ENCODE data around the gene KCNG4.
"Not testable (repeated sequence)": the region's sequence is repeated elsewhere in the genome, so short reads cannot be mapped to it uniquely, and the experiment has no call there.

The KCNG4 gene

DNA sequence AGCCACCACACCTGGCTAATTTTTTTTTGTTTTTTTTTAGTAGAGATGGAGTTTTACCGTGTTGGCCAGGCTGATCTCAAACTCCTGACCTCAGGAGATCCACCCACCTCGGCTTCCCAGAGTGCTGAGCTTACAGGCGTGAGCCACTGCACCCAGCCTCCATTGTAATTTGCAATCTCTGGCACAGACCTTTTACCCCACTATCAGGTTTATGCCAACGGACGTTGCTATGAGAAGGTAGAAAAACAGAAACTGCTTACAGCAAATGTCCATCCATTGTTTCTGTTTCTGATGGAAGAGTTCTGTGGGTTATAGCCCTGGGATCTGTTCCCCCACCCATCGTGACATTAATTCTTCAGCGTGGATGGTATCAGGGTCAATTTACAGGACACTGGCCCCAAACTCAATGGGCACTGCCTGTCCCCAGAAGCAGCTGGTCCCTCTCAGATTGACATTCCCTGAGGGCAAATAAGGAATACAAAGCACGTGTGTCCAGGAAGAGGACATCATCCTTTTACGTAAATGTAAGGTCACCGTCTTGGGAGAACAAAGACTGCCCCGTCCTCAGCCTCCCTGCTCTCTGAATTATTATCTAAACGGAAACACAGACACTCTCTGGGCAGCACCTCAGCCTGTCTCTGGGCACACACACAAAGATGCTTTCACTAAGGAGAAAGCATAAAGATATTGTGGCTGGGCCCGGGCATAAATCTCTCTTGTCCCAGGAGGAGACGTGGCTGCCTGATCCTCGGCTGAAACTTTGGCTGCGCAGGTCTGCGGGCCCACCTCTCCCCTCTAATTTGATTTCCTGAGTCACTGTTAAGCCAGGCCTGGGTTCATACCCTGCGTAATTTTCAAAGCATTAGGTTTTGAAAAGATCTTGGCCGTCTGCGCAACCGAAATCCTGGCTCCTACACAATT lies 5.2 kb downstream of the KCNG4 start:
- DNase-seq (ENCODE audit: low read depth) = no peak

DNA sequence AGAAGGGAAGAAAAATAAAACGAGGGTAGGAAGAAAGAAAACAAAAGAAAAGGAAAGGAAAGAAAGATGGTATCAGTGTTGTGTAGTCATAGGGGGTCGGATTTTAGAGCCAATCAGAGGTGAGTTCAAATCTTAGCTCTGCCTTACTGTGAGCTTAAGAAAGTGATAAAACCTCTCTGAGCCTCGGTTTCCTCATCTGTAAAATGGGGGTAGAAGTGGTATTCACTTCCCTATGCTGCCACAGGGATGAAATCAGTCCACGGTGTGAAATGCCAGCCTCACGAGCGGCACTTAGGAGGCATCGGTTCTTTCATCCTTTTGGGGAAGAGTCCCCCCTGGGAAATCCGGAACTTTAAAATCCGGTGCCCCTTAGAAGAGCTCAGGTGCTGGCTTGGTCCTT lies 6.1 kb downstream of the KCNG4 start:
- DNase-seq (ENCODE audit: low read depth) = no peak

DNA sequence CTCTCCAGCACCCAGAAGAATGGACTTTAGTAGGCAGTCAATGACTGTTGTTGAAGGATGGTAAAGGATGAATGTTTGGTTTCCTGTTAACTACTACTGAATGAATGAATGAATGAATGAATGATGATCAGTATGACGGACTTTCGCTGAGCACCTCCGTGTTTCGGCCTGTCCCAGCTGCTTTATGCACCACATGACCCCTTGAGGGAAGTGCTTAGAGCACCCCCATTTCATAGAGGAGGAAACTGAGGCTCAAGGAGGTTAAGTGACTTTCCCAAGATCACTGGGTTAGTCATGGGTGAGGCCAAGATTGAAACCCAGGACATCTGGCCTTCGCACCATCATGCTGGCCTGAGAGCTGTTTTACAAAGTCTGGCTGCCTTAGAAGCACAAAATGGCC lies 6.8 kb downstream of the KCNG4 start:
- no peak for DNase-seq (ENCODE audit: low read depth)

DNA sequence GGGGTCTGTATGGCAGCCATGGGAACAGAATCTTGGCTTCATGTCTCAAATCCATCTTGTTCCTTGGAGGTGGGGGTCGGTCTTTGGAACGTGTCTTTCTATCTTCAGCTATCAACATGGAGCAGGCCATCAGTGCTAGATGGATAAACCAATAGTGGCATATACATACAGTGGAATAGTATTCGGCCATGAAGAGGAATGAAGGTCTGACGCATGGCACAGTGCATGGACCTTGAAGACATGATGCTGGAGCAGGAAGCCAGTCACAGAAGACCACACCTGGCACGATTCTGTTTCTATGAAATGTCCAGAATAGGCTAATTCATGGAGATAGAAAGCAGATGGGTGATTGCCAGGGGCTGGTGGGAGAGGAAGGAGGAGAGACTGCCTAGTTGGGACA lies 7.8 kb downstream of the KCNG4 start:
- no peak for DNase-seq (ENCODE audit: low read depth)

DNA sequence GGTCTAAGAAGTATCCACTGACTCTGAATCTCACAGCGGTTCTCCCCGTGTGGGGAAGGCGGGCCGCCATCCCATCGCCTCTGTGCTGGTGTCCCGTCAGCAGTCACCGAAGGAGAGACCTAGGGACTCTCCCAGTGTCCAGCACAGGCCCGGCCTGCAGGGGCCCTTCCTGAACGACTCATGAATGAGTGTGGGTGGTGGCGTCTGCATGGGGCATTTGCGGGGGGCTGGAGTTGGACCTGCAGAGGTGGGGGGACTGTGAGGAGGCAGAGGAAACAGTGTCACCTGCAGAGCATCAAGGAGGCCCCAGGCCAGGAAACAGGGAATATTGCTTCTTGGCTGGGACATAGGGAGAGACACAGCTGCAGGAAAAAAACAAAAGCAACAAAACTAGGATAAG lies 10.3 kb downstream of the KCNG4 start:
- DNase-seq (ENCODE audit: low read depth) = no peak

DNA sequence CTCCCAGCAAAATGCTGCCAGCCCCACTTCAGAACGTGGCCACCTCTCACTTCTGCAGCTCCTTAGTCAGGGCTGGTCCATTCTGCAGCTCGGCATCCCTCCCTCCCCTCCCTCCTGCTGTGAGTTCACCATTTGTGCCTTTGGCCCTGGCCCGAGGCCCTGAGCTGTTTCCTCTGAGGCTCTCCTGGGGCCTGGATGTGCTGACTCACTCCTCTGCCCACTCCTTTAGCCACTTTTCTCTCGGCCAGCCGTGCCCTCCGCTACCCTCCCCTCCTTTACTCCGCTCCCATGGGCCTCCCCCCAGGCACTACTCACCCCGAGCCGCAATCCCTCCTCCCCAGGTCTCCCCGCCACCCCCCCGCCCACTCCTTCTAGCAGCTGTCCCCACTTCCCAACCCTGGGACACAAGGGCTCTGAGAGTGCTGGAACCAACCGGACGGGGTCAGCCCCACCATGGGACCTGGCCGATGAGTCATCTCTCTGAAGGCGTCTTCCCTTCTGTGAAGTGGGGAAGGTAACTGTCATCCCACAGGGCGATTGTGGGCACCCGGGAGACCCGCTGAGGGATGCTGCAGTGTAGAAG lies 11.5 kb downstream of the KCNG4 start:
- DNase-seq (ENCODE audit: low read depth) = no peak

DNA sequence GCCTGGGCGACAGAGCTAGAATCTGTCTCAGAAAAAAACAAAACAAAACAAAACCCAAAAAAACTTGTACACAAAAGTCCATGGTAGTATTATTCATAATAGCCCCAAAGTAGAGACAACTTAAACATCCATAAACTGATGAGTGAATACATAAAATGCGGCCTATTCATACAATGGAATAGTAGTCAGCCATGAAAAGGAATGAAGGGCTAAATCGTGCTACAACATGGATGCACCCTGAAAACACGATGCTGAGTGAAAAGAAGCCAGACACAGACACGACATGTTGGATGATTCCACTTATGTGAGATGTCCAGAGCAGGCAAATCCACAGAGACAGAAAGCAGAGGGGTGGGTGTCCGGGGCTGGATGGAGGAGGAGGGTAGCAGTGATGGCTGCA lies 12.3 kb downstream of the KCNG4 start:
- DNase-seq (ENCODE audit: low read depth) = no peak

DNA sequence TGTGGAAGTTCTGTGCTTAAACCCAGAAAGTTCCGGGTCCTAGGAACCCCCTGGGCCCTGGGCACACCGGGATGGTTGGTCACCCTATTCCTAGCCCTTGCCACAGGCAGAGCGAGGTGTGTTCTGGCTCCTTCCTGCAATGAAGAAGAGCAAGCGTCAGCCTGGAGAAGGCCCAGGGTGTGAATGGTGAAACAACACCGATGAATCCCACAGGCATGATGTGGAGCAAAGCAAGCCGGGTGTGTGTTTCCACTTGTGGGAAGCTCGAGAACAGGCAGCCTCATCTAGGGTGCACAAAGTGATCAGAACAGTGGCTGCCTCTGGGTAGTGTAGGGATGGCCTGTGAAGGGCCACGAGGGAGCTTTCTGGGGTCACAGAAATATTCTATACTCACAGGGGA lies 13.8 kb downstream of the KCNG4 start:
- DNase-seq (ENCODE audit: low read depth) = no peak

DNA sequence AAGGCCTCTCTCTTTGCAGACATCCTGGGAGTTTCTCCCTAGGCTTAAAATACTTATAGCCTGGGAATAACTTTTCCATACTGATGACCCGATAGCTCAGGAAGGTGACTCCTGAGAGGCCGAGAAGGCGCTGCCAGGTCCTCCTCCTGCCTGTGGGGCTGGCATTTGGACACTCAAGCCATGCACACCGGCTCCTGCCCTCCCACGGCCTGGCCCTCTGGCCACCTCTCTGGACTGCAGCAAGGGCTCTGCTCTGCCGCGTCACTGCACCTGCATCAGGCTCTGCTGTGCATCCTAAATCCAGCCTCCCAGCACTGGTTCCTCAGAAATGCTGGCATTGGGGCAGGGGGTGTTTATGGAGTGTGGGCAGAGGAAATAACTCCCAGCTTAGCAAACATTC lies 14.2 kb downstream of the KCNG4 start:
- no peak for DNase-seq (ENCODE audit: low read depth)

DNA sequence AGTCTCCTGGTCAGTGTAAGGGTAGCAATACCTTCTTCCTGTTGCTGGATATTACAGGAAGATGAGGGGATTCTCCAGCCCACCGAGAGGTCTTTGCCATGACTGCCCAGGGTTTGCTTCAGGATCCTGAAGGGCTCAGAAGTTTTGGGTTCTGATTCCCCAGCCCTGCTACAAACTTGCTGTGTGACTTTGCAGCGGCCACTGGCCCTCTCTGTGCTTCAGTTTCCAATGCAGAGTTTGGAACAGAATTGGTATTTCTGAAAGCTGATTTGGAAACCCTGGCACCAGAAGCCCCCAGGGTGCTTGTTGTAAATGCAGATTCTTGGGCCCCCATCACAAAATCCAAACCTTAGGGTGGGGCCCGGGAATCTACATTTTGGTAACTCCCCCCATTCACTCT lies 14.7 kb downstream of the KCNG4 start:
- DNase-seq (ENCODE audit: low read depth) = no peak

DNA sequence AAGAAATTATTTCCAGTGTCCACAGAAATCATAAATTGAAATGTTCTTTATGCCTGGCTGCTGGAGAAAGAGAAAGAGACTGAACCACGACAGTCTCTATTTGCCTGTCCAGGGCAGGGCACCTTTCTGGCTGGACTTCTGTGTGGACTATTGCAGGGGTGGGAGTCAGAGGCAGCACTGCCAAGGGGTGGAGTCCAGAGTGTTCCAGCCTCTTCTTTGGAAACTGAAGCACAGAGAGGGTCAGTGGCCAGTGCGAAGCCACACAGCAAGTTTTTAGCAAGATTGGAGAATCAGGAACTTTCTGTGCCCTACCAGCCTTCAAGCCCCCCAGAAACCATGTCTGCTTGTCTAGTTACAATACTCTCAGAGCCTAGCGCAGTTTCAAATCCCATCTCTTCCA lies 15.3 kb downstream of the KCNG4 start:
- DNase-seq (ENCODE audit: low read depth) = no peak

DNA sequence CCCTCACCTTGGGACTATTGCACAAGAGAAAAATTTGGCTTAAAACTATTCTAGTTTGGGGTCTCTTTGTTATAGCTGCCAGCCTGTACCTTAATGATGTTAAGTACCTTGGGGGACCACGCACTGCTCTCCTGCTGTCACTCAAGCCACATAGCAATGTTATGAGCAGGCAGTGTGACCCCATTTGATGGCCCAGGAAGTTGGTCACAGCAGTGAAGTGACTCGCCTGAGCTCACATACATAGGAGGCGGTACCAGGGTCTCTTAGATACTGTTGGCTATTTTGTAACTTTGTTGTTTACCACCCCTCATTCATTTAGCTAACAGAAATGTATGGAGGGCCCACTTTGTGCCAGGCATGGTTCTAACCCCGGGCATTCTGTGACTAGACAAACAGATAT lies 16.4 kb downstream of the KCNG4 start:
- no peak for DNase-seq (ENCODE audit: low read depth)

DNA sequence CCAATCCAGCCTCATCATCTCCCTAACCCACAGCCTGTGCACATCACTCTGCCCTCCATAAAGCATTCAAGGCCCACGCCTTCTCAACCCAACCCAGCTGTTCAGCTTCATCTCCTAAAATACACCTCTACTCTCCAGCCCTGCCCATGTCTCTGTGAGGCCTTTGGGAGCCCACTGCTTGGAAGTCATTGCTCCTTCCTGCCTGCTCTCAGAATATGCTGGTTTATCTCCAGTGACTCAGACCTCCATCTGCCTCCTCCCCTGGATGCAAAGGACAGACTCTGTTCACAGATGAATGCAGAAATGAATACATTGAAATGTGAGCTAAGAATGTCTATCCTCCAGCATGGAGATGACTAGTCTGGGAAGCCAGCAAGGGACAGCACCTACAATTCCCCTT lies 19.0 kb downstream of the KCNG4 start:
- DNase-seq (ENCODE audit: low read depth) = no peak

DNA sequence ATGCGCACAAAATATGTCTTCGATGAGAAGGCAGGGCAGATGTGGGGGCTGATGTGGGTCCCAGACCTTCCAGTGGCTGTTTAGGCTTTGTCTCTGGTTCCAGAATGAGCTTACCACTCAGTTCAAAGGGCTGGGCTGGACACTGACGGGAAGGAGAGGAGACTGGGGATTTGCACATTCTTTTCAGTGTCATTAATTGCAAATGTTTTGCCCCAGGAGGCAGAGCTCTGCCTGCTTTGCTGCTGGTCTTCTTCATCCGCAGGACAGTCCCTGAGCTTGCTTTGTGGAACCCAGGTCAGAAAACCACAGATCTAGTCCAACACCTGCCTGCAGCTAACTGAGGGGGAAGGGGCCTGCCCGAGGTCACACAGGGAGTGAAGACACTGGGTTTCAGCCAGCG lies 20.9 kb downstream of the KCNG4 start:
- DNase-seq (ENCODE audit: low read depth) = no peak

DNA sequence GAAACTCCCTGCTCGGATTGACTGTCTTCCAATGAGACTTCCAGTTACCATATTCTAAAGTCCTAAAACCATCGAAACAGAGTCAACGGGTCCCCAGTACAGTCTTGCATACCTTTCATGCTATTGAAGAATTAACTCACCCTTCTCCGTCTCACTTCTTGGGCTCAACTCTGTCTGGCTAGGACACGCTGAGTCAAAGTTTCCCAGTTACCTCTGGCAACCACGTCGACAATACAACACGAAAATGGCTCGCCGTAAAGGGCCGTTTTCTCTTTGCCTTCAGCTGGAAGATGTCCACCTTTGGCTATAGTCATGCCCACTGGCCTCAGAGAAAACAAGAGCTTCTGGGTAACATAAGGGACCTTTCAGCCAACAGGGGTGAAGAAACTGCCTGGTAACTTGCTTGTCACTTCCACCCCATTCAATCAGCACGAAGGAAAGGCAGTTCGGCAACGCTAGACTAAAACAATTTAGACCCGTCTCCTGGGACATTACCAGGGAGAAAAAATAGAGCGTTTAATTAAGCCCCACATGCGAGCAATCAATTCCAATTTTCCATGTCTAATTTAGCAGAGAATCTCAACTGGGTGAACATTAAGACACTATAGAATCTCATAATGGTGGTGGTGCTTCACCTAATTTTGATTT lies 21.5 kb downstream of the KCNG4 start:
- DNase-seq (ENCODE audit: low read depth) = no peak

DNA sequence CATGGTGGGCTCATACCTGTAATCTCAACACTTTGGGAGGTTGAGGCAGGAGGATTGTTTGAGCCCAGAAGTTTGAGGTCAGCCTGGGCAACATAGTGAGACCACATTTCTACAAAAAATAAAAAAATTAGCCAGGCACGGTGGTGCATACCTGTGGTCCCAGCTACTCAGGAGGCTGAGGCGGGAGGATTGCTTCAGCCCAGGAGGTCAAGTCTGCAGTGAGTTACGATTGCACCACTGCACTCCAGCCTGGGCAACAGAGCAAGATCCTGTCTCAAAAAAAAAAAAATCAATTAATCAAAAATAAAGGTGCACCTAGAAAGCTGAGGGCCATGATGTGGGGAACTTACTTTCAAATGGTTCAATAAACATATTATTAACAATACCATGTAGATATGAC lies 23.7 kb downstream of the KCNG4 start:
- not testable (repeated sequence) for DNase-seq (ENCODE audit: low read depth)

DNA sequence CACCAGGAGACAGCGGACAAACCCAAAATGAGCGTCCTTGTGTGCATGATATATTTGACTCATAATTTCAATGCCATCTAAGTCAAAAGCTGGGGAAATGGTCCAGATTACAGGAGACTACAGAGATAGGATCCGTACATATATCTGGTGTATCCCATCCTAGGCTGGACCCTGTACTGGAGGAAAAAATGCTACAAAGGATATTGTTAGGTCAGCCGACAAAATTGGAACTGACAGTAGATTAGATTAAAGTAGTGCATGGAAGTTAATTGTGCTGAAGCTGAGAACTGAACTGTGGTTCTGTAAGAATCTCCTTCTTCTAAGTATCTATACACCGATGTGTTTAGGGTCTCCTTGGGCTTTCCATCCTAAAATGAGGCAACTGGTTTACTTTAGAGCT lies 24.3 kb downstream of the KCNG4 start:
- no peak for DNase-seq (ENCODE audit: low read depth)

DNA sequence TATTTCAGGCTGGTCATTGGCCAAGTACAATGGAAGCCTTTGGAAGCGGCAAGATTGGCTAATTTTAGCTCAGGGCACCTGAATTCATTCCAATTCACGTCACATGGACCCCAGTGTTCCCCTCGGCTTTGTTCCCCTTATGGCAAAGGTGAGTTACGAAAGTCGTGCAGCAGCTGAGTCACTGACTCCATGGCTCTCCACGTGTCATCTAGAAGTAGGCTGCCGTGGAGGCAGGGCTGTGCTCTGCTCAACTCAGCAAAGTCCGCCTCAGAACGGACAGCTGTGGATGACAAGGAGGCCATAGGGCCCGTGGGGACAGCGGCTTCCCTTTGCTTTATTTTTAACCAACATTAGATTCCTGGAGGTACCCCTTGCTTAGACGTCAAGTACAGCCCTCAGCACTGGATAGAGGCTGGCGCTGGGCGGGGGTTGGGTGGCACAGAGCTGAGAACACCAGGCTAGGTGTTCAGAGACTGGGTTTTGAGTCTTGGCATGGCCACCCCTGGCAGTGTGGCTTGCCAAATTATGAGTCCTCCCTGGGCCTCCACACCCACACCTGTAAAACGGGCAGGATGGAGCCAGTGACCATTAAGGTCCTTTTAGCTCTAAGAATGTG lies 25.3 kb downstream of the KCNG4 start:
- no peak for DNase-seq (ENCODE audit: low read depth)

DNA sequence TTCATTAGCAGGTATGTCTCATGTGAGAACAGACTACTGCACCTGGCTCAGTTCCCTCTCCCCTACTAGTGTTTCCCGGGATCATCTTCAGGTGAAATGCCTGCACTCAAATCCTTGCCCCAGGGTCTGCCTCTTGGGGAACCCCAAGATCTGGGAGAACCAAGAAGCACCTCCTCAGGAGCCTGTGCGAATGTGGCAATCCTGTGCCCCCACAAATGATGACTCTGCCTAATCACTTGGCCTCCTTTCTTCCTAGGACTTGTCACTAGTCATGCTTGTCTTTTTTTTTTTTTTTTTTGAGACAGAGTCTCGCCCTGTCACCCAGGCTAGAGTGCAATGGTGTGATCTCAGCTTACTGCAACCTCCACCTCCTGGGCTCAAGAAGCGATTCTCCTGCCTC lies 27.2 kb downstream of the KCNG4 start:
- no peak for DNase-seq (ENCODE audit: low read depth)

DNA sequence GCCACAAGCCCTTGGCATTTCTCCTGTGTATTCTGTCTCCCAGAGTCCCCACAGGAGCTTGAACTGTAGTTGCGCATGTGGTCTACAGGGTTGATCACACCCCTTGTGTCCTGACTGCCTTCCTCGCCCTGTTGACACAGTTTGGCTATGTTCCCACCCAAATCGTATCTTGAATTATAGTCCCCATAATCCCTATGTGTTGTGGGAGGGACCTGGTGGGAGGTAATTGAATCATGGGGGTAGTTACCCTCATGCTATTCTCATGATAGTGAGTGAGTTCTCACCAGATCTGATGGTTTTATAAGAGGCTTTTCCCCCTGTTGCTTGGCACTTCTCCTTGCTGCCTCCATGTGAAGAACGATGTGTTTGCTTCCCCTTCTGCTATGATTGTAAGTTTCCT lies 27.7 kb downstream of the KCNG4 start:
- DNase-seq (ENCODE audit: low read depth) = no peak

DNA sequence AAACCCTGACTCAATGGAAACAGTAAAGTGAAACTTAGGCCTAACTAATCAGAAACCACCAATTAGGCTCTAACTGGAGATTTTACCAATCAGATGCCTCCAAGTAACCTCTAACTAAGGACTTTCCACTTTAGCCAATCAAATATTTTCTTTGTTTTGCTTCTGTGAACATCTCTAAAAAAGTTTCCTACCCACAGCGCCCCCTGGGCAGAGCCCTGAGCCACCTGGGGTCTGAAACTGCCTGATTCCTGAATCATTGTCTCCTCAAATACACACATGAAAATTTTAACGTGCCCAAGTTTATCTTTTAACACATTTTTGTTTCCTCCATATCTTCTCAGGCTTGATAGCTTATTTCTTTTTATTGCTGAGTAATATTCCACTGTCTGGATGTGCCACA lies 29.8 kb downstream of the KCNG4 start:
- no peak for DNase-seq (ENCODE audit: low read depth)

DNA sequence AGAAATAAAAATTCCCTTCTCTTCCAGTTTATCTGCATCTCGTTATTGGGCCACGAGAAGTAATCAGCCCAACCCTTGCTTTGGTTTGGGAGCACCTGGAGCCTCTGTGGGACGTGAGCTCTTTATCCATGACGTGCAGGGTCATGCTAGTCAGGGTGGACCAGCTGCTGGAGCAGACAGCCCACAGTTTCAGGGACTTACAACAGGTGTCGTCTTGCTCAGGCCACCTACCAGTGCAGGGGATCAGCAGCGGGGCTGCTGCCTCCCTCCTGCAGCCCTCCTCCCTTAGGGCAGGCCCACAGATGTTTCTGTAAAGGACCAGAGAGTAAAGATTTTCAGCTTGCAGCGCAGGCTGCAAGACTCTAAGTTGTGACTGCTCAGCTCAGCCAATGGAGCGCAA lies 31.9 kb downstream of the KCNG4 start:
- DNase-seq (ENCODE audit: low read depth) = no peak

DNA sequence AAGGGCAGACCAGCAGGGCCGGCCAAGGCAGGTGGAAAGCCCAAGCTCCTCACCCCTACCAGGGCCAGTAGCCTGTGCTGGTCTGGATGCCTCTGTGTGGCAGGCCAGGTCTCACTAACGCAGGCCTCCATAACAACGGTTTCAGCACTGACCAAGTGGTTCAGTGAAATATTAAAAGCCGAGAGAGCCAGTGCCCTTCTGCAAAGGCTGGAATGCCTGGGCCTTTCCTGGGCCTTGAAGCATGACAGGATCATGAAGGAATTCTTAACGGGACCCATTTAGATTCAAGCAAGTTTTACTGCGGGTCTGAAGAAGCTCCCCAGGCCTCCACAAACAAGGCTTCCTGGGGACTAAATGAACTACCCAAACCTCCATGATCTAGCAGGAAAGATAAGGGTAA lies 32.6 kb downstream of the KCNG4 start:
- no peak for DNase-seq (ENCODE audit: low read depth)

Measured in stimulated activated CD8-positive, alpha-beta memory T cell treated with anti-CD3 and anti-CD28 coated beads, Interleukin-4, amount 100 ng/mL, for 24 hours (primary cell).